GM21825 (cell line): ENCODE data around the gene EXOC6B.
"Not testable (repeated sequence)": the region's sequence is repeated elsewhere in the genome, so short reads cannot be mapped to it uniquely, and the experiment has no call there.

Experiments used
- ATAC-seq: cut with Tn5 transposase; IDR thresholded peaks from one replicate; pipeline ENCODE4 v1.9.1; 2021; ENCODE audit warnings: mild to moderate bottlenecking, moderate library complexity; ENCODE audit not compliant: unreplicated experiment

EXOC6B gene

GRCh38 chr2:72685638-72686213, 140.1 kb downstream of the EXOC6B start:
- ATAC-seq: no peak

- ATAC-seq: no peak
Measured at GRCh38 chr2:72682061-72682460, 143.8 kb downstream of the EXOC6B start.

GRCh38 chr2:72681016-72681995, 144.5 kb downstream of the EXOC6B start:
- no peak for ATAC-seq

DNA sequence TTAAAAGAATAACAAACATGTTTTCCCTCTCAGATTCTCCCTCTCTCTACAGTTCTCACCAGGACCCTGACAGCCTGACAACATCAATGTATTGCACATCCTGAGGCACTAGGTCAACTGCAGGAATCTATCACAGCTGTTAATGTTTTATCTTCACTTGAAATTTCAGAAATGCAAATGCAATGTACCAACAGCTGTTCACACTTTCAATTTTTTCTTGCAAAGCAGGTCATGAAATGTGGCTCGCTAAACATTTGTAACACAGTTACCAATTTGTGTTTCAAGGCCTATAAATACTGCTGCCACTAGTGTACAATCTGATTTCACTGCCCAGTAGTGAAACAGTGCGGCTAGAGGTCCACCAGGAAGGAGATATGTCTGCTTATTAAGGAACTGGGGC, 147.8 kb downstream of the EXOC6B start:
- ATAC-seq: no peak

DNA sequence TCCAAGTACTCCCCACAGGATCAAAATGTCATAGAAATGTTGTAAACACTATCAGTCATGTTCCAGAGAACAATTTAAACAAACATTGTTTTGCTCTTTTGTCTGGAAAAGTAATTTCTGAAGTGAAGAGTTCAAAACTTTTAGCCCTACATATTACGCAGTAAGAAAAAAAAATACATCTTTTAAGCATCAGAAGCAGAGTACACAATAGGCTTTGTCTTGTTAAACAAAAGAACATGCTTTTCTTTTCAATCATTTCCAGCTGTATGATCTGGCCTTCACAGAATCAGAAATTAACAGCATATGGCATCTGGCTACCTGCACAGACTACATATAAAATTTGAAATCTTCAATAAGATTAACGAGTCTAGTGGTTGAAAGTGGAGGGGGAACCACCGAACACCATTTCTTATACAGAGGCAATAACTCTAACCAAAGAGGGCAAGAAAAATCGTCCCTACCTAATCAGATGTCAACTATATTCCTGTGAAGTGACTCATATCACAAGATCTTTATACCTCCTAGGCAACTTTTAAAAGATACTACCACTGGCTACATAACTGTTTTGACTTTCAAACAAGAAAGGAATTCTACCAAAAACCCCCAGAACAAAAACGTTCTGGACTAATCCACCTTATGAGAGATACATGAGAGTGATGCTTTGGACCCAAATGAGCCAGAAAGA, 149.3 kb downstream of the EXOC6B start:
- ATAC-seq: no peak

GRCh38 chr2:72674982-72675915, 150.6 kb downstream of the EXOC6B start:
- no peak for ATAC-seq

DNA sequence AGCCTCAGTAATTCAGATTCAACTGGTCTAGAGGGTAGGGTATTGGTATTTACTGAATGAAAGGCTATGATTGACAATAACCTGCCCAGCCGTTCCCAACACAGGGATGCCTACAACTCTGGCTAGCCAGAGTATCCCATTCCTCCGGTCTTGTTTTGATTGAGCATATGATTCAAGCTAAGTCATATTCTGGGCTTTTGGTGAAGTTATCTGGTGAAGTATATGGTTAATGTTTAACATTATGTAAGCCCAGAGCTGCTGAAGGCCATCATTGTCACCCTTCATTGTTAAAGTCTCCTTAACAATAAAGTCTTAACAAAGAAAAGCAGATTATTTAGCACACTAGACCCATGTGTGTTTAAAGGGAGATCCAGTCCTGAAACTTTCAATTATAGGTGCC, 152.6 kb downstream of the EXOC6B start:
- ATAC-seq: no peak

DNA sequence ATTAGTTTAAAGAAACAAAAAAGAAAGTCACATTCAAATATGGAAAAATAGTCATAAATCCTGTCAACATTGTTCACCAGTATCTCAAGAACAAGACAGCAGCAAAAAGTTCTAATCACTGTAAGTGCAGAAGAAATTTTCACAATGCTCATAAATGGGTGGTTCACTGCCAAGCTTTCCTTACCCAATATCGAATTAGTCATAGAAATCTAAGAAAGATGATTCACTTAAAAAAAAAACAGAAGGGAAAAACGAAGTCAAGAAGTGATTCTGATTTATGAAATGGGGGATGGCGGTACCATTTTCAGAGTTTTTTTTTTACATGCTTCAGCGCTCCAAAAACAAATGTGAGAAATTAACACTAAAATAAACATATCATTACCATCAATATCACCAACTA, 156.7 kb downstream of the EXOC6B start:
- no peak for ATAC-seq

GRCh38 chr2:72668647-72669046, 157.2 kb downstream of the EXOC6B start:
- ATAC-seq: no peak

DNA sequence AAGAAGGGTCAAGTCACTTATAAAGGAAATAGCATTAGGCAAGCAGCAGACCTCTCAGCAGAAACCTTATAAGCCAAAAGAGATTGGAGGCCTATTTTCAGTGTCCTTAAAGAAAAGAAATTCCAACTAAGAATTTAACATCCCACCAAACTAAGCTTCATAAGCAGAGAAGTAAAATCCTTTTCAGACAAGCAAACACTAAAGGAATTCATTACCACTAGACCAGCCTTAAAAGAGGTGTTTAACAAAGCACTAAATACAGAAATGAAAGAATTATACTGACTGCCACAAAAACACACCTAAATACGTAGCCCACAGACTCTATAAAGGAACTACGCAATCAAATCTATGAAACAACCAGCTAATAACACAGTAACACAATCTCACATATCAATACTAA, 160.4 kb downstream of the EXOC6B start:
- ATAC-seq: no peak

DNA sequence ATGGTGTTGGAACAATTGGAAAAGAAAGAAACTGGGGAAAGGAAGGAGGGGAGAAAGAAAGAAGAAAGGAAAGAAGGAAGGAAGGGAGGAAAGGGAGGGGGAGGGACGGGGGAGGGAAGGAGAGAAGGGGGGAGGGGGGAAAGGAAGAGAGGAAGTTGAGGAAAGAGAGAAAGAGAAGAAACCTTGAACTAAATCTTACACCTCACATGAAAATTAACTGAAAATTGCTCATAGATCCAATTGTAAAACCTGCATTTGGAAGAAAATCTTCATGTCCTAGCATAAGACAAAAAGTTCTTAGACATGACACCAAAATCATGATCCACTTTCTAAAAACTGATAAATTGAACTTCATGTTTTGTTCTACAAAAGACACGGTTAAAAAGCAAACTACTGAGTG, 163.8 kb downstream of the EXOC6B start:
- no peak for ATAC-seq

- ATAC-seq: no peak
Measured at GRCh38 chr2:72649810-72650209, 176.0 kb downstream of the EXOC6B start.

DNA sequence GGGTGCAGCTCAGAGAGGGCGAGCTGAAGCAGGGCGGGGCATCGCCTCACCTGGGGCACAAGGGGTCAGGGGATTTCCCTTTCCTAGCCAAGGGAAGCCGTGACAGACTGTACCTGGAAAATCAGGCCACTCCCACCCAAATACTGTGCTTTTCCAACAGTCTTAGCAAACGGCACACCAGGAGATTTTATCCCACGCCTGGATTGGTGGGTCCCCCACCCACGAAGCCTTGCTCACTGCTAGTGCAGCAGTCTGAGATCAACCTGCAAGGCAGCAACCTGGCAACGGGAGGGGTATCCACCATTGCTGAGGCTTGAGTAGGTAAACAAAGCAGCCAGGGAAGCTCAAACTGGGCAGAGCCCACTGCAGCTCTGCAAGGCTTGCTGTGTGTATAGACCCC, 184.6 kb downstream of the EXOC6B start:
- ATAC-seq: not testable (repeated sequence)

- ATAC-seq: no peak
Measured at GRCh38 chr2:72638600-72639211, 187.1 kb downstream of the EXOC6B start.

- ATAC-seq: no peak
Measured at GRCh38 chr2:72636210-72636609, 189.6 kb downstream of the EXOC6B start.

- no peak for ATAC-seq
Measured at GRCh38 chr2:72630767-72631166, 195.1 kb downstream of the EXOC6B start.

DNA sequence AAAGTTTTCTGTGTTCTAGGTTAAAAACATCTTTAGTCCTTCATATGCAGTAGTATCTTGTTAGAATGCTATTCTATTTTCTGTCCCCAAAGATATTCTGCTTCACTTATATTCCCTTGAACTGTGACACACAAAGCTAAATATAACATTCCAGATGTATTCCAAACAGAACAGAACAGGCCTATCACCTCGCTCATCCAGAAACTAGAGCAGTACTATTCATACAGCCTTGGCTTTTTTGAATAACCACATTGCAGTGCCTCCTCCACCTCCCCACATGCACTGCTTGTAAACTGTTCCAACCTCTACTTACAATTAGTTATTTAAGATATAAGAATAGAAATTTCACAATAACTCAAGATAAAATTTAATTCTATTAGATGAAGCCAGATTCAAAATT, 196.8 kb downstream of the EXOC6B start:
- no peak for ATAC-seq

GRCh38 chr2:72627083-72627482, 198.8 kb downstream of the EXOC6B start:
- no peak for ATAC-seq

DNA sequence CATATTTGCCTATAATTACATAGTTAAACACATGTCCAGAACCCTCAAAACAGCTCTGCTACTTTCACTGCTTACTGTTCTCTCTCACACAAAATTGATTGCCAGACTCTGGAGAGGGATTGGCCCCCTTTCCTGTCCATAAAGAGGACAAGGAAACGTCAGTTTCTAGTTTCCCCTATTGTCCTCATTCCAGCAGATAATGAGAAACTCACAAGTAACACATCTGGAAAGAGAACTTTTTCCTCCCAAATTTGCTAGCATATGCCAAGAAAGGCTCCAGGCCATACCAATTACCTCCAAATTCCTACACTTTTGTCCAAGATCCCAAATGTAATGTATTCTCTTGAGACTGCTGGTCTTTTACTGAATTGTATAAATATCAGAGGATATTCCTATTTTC, 200.5 kb downstream of the EXOC6B start:
- no peak for ATAC-seq

DNA sequence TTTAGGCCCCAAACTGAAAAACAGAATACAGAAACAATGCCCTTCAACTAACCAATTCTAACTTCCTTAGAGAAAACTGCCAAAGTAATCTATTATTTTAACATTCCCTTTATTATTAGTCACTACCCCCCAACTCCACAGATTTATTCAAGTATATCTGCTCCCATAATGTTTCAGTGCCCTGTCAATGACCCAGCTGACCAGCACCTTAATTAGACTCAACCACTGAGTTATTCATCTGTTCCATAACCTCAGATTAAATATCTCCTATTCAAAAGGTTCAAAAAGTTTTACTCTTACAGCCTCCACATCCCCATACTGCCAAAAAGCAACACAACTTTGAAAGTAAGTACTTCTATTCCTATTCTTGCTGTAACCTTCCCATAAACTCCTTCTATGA, 202.4 kb downstream of the EXOC6B start:
- no peak for ATAC-seq
